GM18858 (cell line): Measurements from ENCODE around the gene PIP5K1B.

ENCODE experiments used
- ATAC-seq: cut with Tn5 transposase; IDR thresholded peaks from one replicate; pipeline ENCODE4 v1.9.1; 2021; ENCODE audit not compliant: unreplicated experiment

PIP5K1B gene

DNA sequence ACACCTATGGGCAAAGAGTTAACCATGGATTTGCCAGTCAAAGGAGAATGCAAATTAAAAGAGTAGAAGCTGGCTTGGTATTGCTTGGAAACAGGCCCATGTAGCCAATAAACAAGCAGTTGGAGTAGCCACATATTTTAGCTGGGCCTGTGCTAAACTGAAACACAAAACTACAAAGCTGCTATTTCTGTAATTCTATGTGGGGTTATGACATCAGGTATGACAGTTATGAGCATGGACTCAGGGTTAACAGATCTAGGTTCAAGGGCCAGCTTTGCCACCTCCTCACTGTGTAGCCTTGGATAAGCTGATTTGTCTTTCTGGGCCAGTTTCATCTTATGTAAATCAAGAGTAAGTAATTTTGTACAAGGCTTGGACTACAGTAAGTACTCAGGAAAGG, 142.7 kb downstream of the PIP5K1B start:
- no peak for ATAC-seq

DNA sequence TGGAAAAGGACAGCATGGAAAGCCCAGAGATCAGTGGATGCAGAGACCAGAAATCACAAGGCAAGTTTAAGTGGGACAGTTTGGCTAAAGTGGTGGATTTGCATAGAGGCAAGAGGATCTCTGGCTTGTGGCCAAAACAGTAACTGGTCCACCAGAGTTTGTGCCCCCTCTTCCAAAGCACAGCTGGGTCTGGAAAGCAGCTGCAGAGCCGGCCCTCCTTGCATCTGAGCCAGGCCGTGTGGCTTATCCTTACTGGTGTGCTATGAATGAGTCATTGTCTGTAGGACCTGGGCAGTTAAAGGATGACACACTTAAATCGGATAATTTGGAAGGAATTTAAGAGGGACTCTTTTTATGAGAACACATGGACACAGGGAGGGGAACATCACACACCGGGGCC, 146.6 kb downstream of the PIP5K1B start:
- no peak for ATAC-seq

DNA sequence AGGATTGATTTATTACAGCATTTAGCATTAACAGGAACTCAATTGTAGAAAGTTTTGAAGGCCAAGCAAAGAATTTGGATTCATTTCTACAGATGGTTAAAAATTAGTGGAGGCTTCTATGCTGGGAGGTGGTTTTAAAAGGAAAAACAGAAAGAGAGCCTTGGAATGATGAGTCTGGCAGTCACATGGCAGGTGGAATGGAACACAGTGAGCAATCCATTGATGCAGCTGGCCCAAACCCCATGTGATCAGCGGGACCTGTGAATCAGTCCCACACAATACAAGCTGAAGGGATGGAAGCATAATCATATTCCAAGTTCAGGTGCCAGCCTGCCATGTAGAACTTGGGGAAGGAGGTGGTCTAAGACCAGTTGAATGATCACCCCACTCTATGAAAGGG, 147.9 kb downstream of the PIP5K1B start:
- ATAC-seq = no peak

DNA sequence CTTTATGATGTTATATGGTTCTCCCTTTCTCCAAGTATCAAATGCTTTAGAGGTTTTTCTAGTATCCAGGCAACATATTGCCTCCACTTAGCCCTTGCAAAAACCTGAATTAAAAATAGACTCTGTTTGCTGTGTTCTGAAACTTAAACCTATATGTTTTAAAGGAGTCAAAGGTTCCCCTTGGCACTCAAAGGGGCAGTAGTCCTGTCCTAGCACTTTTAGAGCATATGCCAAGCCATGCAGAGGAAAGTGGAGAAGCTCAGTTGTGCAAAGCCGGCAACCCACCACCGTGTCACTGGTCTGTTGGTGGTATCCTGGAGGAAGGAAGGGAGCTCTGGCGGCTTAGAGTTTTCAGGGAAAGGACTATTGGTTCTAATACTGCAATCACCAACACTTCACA, 154.3 kb downstream of the PIP5K1B start:
- no peak for ATAC-seq

DNA sequence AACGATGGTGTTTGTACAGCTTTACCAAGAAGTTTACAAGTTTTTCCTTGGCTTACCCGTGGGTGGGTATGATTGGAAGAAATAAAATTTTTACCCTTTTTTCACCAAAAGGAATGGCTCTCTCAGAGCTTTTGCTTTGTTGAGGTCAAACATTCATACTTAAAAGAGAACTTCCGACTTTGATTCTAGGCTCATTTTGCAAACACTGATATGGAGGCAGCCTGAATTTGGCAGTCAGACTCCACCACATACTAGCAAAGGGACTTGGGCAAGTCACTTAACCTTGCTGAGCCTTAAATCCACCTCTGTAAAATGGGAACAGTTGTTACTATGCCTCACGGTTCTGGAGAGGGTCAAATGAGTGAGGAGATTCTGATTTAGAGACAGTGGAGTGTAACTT, 155.4 kb downstream of the PIP5K1B start:
- ATAC-seq = no peak

DNA sequence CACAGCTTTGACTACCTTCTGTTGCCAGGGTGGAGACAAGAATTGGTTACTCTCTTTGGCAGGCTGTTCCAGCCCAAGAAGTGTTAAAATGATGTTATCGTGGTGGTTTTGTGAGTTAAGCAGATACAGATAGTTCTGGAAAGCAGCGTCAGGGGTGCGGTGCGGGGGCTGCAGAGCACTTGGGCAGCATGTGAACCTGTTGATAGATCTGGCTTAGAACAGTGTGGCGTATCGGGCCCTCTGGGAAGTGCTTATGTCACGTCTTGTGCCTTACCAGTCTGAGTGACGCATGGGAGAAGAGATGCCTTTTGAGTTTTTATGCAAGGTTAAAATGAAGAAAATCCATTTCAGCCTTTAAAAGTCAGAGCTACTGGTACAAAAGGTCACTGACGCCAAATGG, 156.4 kb downstream of the PIP5K1B start:
- ATAC-seq = no peak

DNA sequence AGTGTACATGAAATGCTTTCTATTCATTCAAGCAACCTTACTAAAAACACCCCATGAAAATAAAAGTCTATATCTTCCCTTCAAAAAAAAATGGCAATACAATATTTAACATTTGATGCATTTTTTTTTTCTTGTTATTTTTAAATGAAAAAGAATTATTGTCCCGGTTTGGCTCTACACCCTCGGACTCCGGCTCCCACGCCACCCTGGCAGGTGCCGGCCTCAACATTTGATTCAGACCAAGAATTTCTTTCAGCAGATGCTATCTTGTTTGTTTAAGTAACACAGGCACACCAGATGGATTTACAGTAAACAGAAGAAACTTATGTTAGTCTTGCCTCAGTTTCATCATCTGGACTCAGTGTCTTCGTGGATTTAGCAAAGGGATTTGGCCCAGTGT, 162.0 kb downstream of the PIP5K1B start:
- no peak for ATAC-seq

DNA sequence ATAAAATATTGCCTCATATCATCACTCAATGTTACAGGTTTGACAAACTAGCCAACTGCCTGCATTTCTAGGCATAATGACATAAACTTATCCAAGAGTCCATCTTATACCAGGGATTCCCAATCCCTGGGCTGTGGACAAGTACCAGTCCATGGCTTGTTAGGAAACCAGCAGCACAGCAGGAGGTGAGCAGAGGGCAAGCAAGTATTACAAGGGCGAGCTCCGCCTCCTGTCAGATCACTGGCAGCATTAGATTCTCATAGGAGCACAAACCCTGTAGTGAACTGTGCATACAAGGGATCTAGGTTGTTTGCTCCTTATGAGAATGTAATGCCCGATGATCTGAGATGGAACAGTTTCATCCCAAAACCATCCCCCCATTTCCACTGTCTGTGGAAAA, 164.0 kb downstream of the PIP5K1B start:
- no peak for ATAC-seq

DNA sequence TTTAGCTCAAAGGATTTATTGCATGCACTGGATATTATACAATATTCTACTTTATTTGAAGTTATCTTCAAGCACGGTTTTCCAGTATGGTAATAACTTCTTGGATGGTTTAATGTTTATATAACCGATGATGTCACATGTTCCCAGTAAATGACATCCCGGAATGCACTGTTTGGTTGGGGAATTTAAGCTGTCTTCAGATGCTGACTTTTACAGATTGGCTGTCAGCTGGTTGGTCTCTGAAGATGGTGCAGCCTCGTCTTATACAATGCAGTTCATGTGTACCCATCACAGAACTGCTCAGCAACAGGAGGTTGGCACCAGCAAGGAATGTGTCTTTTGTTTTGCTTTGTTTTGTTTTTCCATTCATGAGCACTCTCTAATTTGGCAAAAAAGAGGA, 165.0 kb downstream of the PIP5K1B start:
- ATAC-seq = no peak

DNA sequence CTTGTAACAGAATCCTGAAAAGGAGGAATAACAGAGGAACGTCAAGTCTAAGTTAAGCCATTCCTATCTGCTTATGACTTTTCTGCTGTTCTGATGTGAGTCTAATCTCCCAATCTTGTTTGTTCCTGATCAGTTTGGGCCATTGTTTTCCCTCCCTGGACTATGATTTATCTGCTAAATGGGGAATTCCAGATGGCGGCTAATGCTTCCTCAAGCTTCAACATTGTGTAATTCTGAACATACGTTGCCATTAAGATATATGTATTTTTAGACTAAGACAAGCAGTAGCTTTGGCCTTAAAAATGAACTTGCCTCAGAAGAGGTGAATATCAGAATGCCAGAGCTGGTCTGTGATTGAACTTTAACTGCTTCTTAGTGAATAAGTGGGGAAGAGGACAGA, 166.2 kb downstream of the PIP5K1B start:
- ATAC-seq = no peak

DNA sequence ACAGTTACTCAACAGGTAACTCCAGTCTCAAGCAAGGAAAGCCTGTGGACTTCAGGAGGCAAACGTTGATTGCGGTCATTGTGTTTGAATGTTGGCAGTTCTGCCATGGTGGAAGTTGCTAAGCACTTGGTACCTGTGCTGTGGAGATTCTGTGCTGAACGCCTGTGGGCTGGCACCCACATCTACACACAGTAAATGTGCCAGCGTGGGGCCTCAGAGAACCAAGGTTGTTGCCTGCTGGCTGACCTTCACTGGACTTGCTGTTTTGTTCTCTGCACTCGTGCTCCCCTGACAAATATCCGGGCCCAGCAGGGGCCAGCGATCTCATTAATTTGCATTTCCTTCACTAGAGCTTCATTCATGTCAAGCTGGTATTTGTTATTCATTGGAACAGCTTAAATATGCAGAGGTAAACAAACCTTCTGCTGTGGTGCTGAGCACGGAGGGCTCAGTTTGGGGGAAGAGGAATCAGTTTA, 167.0 kb downstream of the PIP5K1B start:
- ATAC-seq = no peak

DNA sequence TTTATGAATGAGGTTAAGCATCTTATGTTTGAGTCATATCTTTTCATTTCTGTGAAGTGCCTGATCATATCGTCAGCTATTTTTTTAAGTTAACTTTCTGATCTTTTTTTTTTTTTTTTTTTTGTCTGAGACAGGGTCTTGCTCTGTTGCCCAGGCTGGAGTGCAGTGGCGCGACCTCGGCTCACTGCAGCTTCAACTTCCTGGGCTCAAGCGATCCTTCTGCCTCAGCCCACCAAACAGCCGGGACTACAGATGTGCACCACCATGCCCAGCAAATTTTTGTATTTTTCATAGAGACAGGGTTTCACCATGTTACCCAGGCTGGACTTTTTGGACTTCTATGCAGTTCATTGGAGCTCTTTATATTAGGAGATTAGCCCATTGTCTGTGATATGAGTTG, 168.1 kb downstream of the PIP5K1B start:
- ATAC-seq = no peak

DNA sequence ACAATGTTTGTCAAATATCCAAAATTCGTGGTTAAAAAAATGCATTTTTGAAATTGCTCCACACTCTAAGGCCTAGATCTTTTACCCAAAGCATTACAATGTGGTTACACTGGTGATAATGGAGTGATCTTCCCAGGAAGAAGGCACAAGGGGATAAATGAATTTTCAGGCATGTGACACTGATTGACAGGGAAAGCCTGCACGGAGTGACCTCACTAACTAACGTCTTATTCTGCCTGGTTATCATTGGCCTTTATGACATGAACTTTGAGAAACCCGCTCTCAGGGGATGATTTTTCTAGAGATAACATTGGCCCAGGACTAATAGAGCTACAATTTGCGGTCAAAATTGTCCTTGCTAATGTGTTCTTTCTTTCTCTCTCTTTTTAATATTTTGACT, 171.2 kb downstream of the PIP5K1B start:
- no peak for ATAC-seq

DNA sequence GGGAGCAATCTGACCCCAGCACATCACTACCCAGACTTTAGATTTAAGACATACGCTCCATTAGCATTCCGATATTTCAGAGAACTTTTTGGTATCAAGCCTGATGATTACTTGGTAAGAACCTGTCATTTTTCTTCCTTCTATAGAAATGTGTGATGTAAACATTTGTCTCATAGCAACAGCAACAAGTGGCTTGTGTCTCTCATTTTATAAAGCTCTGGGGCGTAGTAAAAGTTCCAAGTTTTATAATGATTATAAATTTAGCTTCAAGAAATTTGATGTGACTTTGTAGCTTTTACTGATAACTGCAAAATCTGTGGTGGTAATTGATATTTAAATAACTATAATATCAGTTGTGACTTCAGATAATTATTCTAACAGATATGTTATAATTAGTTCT, 171.6 kb downstream of the PIP5K1B start:
- no peak for ATAC-seq

DNA sequence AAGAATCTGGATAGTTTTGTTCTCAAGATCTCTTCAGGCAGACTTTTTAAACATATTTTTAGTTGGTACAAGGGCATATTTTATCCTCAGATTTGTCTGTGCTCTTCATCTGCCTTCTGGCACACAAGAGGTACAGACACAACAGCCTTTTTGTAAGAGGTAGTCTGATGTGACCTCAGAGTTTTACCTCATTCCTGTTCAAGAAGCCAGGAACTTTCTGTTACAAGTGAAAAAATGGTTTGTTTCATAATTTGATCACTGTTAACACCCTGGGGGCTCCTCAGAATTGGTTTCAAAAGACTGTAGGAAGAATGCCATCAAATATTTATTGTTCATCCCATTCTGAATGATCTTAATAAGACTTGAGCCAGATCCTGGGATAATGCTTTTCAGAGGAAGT, 172.2 kb downstream of the PIP5K1B start:
- no peak for ATAC-seq

DNA sequence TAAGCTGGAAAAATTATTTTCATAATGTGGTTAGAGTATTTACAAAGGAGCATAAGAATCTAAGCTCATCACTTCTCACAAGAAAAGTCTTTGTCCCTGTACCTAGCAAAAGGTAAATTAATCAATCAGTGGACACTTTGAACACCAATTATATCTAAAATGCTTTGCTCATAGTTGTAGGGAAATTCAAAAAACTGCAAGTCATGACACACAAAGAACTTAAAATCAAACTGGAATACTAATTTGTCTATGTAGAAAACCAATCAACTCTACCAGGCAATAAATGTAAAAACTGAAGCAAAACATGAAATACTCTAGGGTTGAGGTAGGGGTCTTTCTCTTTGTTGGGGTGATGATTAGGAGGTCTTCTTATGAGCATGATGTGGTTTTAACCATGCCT, 173.4 kb downstream of the PIP5K1B start:
- no peak for ATAC-seq

DNA sequence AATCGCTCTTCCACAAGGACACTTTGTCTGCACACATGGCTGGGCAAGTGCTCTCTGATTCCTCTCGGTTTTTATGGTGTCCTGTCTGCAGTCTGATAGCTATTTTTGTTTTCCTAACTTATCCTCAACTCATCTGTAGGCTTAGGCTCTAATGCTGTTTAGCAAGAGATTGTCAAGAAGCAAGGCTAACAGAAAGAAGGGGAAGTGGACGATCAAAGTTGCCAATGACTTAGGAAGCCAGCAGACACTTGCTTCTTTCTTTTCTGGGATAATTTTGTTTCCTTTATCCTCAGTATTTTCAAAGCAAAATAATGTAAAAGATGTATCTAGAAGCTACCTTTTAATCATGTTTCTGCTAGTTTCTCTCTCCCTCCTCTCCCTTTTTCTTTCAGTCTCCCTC, 178.2 kb downstream of the PIP5K1B start:
- no peak for ATAC-seq

DNA sequence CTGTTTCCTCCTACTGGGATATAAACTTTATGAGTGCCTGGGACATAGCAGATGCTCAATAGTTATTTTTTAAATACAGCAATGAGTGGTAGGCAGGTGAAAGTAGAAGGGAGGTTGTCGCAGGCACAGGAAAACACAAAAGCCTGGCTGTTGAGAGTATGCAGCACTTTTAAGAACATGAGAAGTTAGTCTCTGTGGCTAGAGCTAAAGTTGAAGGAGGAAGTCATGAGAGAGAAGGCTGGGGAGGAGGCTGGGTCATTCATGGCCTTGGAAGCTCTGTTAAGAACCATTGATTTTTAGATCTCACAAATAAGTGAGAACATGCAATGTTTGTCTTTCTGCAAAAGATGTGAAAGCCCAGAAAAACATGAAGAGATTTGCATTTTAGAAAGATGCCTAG, 182.2 kb downstream of the PIP5K1B start:
- no peak for ATAC-seq

DNA sequence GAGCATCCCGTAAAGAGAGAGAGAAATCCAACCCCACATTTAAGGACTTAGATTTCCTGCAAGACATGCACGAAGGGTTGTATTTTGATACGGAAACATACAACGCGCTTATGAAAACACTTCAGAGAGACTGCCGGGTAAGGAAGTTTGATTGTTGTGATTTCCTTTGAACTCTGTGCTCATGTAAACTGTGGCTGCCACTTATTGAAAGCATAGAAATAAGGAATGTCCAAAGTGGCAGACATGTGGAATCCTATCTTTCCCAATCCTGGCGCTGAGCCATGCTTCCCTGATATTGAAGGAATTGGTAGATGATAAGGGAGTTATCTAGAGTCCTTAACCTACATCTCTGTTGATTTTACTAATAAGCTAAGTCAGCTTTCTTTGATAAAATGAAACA, 189.5 kb downstream of the PIP5K1B start:
- ATAC-seq = no peak

DNA sequence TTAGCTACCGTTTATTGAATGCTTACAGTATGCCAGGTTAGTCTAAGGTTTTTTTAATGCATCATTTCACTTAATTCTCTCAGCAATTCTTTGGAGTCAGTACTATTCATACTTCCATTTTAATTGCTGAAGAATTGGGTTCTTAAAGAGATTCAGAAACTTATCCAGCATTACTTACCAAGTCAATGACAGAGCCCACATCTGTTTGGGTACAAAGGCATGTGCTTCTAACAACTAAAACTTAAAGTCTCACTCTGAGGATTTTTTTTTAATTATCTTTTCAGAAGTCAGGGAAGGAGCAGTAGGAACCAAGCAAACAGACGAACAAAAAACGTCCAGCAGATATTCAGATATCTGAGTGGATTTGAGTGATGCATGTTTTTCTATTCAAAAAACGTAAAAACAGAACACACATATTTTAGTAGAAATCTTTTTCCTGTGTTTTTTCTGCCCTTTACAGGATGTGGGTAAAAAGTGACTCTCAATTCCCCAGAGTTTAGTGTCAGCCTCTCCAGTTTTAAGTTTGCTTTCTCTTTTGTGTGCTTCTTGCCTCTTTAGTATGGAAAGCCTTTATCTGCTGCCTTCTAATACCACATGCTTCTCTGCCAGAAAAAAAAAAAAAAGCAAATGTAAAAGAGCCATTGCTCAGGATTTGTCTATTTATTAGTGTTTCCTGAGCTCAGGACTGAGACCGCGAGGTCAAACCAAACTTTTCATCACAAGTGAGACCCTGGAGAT, 190.9 kb downstream of the PIP5K1B start:
- ATAC-seq = peak; percentile 92

DNA sequence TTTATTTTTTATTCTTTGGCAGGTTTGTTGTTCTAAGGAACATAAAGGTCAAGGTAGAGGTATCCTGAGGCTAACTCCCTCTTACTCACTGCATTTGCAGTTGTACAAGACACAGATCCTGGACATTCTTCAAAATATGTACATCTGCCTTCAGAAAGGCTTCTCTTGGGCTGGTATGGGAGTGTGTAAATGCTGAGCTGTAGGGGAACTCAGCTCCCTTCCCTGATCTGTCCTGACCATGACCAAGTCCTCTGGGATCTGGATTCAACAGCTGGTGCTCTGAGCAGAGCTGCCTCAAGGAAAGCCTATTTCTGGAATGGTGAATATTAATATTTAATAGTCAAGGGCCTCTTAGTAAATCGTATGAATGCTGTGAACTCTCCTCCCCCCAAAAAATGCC, 191.4 kb downstream of the PIP5K1B start:
- ATAC-seq = no peak

DNA sequence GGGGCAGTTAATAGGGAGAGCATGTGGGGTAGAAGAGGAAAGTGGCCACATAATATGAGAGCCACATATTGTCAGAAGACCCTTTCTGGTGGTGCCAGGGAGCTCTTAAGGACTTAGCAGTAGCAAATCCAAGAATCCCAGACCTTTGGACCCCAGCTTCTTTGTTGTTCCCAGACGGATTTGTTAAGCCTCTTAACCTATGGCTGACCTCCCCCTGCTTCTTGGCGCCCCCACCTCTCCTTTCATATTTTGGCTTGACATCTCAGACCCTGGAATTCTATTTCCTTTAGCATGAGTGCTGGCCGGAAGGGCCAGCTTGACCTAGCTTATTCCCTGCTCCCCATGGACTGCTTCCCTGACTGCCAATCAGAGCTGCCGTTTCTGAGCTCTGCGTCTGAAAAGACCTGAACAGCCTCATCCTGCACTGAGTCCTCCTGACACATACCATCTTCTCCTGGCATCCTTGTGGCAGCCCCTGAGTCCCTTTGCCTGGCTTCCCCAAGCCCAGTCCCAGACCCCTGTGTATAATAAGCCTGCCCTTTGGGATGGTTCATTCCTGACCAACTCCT, 192.6 kb downstream of the PIP5K1B start:
- ATAC-seq = no peak
